AML-193 (cell line): ENCODE results near the gene IGF1R.

Experiments
- DNase-seq, 2 experiments: peaks; one replicate each; lab custom pipeline; 2025; lab: John Stamatoyannopoulos, UW

Gene IGF1R

GRCh38 chr15:98909968-98910885 lies 261.9 kb downstream of the IGF1R start:
- DNase-seq, result no peak

GRCh38 chr15:98914626-98915025 lies 266.3 kb downstream of the IGF1R start:
- DNase-seq, result no peak

- DNase-seq, result no peak
These were observed 268.5 kb downstream of the IGF1R start for GRCh38 chr15:98916826-98917225.

- DNase-seq, result no peak
These were observed 269.1 kb downstream of the IGF1R start for GRCh38 chr15:98917417-98917816.

GRCh38 chr15:98920091-98920880 lies 271.9 kb downstream of the IGF1R start:
- no peak for DNase-seq

- DNase-seq, result no peak
These were observed 274.8 kb downstream of the IGF1R start for GRCh38 chr15:98923171-98923570.

- no peak for DNase-seq
These were observed 275.2 kb downstream of the IGF1R start for GRCh38 chr15:98923579-98923978.

GRCh38 chr15:98924401-98925049 lies 276.2 kb downstream of the IGF1R start:
- no peak for DNase-seq

GRCh38 chr15:98926236-98926635 lies 277.9 kb downstream of the IGF1R start:
- DNase-seq, result no peak

- no peak for DNase-seq
These were observed 278.7 kb downstream of the IGF1R start for GRCh38 chr15:98927022-98927421.

- DNase-seq, result no peak
These were observed 279.7 kb downstream of the IGF1R start for GRCh38 chr15:98927996-98928395.

- no peak for DNase-seq
These were observed 282.2 kb downstream of the IGF1R start for GRCh38 chr15:98930576-98930975.

GRCh38 chr15:98931004-98931403 lies 282.7 kb downstream of the IGF1R start:
- no peak for DNase-seq

GRCh38 chr15:98933406-98933805 lies 285.1 kb downstream of the IGF1R start:
- no peak for DNase-seq

GRCh38 chr15:98935736-98936135 lies 287.4 kb downstream of the IGF1R start:
- no peak for DNase-seq

- no peak for DNase-seq
These were observed 289.2 kb downstream of the IGF1R start for GRCh38 chr15:98937413-98938104.

GRCh38 chr15:98938105-98938417 lies 289.7 kb downstream of the IGF1R start:
- no peak for DNase-seq

GRCh38 chr15:98938799-98939198 lies 290.5 kb downstream of the IGF1R start:
- DNase-seq, result no peak

GRCh38 chr15:98939311-98940080 lies 291.2 kb downstream of the IGF1R start:
- no peak for DNase-seq

- no peak for DNase-seq
These were observed 293.4 kb downstream of the IGF1R start for GRCh38 chr15:98941595-98942255.

GRCh38 chr15:98942431-98942830 lies 294.1 kb downstream of the IGF1R start:
- DNase-seq, result no peak
